HEK293 (cell line): Measurements from ENCODE around the gene IBA57.
A peak's percentile ranks its signal among the peaks of the same experiment; 100 is the strongest.

Source experiments
- KLF8 ChIP-seq: fragments of 450-650 bp; formaldehyde crosslinking; IDR thresholded peaks from 2 replicates; pipeline ENCODE4 v1.5.1; 2016; ENCODE audit warnings: missing biosample characterization, missing genetic modification characterization
- OVOL3 ChIP-seq: fragments of 450-650 bp; formaldehyde crosslinking; IDR thresholded peaks from 2 replicates; pipeline ENCODE4 v1.5.1; 2016; ENCODE audit warnings: missing biosample characterization, missing genetic modification characterization
- SALL2 ChIP-seq: fragments of 450-650 bp; formaldehyde crosslinking; IDR thresholded peaks from 2 replicates; pipeline ENCODE4 v1.5.0; 2017; ENCODE audit warnings: missing biosample characterization, mild to moderate bottlenecking, missing genetic modification characterization, borderline replicate concordance
- SETDB1 ChIP-seq: IDR thresholded peaks from one replicate; pipeline ENCODE4 v1.6.1; 2017; ENCODE audit warnings: mild to moderate bottlenecking, low read length, moderate library complexity, mixed read lengths; ENCODE audit not compliant: insufficient read length
- SP3 ChIP-seq: fragments of 450-650 bp; formaldehyde crosslinking; IDR thresholded peaks from 2 replicates; pipeline ENCODE4 v1.5.1; 2016; ENCODE audit warnings: missing biosample characterization, missing genetic modification characterization
- WT1 ChIP-seq: fragments of 450-650 bp; formaldehyde crosslinking; IDR thresholded peaks from 2 replicates; pipeline ENCODE4 v1.5.1; 2016; ENCODE audit warnings: missing biosample characterization, missing genetic modification characterization
- ZBTB11 ChIP-seq: fragments of 450-650 bp; formaldehyde crosslinking; conservative IDR thresholded peaks from 2 replicates; pipeline ENCODE4 v1.5.1; 2016; ENCODE audit warnings: low read depth, missing biosample characterization, missing genetic modification characterization
- ZBTB26 ChIP-seq: fragments of 450-650 bp; formaldehyde crosslinking; optimal IDR thresholded peaks from 2 replicates; pipeline ENCODE3; 2016; ENCODE audit warnings: missing biosample characterization, mild to moderate bottlenecking, missing genetic modification characterization
- ZEB2 ChIP-seq: fragments of 450-650 bp; formaldehyde crosslinking; IDR thresholded peaks from 2 replicates; pipeline ENCODE4 v1.5.1; 2016; ENCODE audit warnings: missing biosample characterization, missing genetic modification characterization
- ZNF175 ChIP-seq: fragments of 450-650 bp; formaldehyde crosslinking; IDR thresholded peaks from 2 replicates; pipeline ENCODE4 v1.5.1; 2016; ENCODE audit warnings: missing biosample characterization, missing genetic modification characterization
- ZNF202 ChIP-seq: fragments of 450-650 bp; formaldehyde crosslinking; IDR thresholded peaks from 2 replicates; pipeline ENCODE4 v1.5.1; 2016; ENCODE audit warnings: missing biosample characterization, missing genetic modification characterization, borderline replicate concordance
- ZNF324 ChIP-seq: fragments of 450-650 bp; formaldehyde crosslinking; IDR thresholded peaks from 2 replicates; pipeline ENCODE4 v1.5.1; 2016; ENCODE audit warnings: missing biosample characterization, missing genetic modification characterization
- ZNF37A ChIP-seq: fragments of 450-650 bp; IDR thresholded peaks from 2 replicates; pipeline ENCODE4 v1.5.1; 2018; ENCODE audit warnings: missing biosample characterization, missing genetic modification characterization
- ZNF518A ChIP-seq: fragments of 450-650 bp; formaldehyde crosslinking; conservative IDR thresholded peaks from 2 replicates; pipeline ENCODE4 v1.5.1; 2016; ENCODE audit warnings: low read depth, missing biosample characterization, missing genetic modification characterization
- ZNF558 ChIP-seq: fragments of 450-650 bp; formaldehyde crosslinking; IDR thresholded peaks from 2 replicates; pipeline ENCODE4 v1.5.1; 2016; ENCODE audit warnings: missing biosample characterization, missing genetic modification characterization
- ZNF837 ChIP-seq: fragments of 450-650 bp; formaldehyde crosslinking; IDR thresholded peaks from 2 replicates; pipeline ENCODE4 v1.5.1; 2016; ENCODE audit warnings: missing biosample characterization, missing genetic modification characterization
- ZNF843 ChIP-seq: fragments of 450-650 bp; formaldehyde crosslinking; IDR thresholded peaks from 2 replicates; pipeline ENCODE4 v1.5.1; 2016; ENCODE audit warnings: missing biosample characterization, missing genetic modification characterization
- ZSCAN4 ChIP-seq: fragments of 450-650 bp; formaldehyde crosslinking; IDR thresholded peaks from 2 replicates; pipeline ENCODE4 v1.5.1; 2017; ENCODE audit warnings: missing biosample characterization, missing genetic modification characterization
- TF ChIP-seq, protein P1 (sequence below): fragments of 450-650 bp; formaldehyde crosslinking; IDR thresholded peaks from 2 replicates; pipeline ENCODE4 v1.5.1; 2016; ENCODE audit warnings: missing biosample characterization, missing genetic modification characterization, borderline replicate concordance
- TF ChIP-seq, protein P2 (sequence below): fragments of 450-650 bp; IDR thresholded peaks from 2 replicates; pipeline ENCODE4 v1.5.1; 2018; ENCODE audit warnings: missing biosample characterization, mild to moderate bottlenecking, missing genetic modification characterization

IBA57 gene

DNA sequence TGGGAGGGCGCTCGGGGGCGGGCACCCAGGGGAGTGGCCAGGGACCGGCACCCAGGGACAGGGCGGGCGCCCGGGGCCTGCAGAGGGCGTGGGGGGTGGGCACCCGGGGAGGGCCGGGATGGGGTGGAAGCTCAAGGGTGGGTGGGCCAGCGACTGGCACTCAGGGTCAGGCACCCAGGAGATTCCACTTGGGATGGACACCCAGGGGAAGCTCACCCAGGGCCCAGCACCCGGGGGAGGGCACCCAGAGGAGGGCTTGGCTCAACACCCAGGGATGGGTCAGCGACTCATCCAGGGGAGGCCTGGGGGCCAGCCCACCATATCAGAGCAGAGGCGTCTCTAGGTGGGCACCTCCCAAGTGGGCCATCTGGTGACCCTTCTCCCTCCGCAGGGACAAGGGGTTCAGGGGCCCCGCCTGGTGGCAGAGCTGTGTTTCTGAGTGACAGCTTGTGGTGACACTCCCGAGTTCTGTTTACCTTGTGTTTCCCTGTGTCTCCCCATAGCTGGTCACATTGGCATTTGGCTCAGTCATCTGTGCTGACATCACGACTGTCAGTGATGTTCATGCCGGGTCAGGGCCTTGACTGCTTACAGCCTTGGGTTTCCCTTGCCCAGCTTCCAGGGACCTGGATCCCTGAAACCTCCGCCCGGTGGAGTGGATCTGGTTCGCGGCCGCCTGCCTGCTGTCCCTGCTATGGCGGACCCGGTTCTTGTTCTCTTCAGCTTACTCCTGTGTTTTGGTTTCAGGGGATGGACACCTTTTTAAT lies 749 bp downstream of the IBA57 start (continued):
- TF ChIP-seq, protein P1, sequence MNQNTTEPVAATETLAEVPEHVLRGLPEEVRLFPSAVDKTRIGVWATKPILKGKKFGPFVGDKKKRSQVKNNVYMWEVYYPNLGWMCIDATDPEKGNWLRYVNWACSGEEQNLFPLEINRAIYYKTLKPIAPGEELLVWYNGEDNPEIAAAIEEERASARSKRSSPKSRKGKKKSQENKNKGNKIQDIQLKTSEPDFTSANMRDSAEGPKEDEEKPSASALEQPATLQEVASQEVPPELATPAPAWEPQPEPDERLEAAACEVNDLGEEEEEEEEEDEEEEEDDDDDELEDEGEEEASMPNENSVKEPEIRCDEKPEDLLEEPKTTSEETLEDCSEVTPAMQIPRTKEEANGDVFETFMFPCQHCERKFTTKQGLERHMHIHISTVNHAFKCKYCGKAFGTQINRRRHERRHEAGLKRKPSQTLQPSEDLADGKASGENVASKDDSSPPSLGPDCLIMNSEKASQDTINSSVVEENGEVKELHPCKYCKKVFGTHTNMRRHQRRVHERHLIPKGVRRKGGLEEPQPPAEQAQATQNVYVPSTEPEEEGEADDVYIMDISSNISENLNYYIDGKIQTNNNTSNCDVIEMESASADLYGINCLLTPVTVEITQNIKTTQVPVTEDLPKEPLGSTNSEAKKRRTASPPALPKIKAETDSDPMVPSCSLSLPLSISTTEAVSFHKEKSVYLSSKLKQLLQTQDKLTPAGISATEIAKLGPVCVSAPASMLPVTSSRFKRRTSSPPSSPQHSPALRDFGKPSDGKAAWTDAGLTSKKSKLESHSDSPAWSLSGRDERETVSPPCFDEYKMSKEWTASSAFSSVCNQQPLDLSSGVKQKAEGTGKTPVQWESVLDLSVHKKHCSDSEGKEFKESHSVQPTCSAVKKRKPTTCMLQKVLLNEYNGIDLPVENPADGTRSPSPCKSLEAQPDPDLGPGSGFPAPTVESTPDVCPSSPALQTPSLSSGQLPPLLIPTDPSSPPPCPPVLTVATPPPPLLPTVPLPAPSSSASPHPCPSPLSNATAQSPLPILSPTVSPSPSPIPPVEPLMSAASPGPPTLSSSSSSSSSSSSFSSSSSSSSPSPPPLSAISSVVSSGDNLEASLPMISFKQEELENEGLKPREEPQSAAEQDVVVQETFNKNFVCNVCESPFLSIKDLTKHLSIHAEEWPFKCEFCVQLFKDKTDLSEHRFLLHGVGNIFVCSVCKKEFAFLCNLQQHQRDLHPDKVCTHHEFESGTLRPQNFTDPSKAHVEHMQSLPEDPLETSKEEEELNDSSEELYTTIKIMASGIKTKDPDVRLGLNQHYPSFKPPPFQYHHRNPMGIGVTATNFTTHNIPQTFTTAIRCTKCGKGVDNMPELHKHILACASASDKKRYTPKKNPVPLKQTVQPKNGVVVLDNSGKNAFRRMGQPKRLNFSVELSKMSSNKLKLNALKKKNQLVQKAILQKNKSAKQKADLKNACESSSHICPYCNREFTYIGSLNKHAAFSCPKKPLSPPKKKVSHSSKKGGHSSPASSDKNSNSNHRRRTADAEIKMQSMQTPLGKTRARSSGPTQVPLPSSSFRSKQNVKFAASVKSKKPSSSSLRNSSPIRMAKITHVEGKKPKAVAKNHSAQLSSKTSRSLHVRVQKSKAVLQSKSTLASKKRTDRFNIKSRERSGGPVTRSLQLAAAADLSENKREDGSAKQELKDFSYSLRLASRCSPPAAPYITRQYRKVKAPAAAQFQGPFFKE (tag by site-specific recombination) = peak; percentile 80; the same call in 1 of the 2 replicates
- TF ChIP-seq WT1 (tag by site-specific recombination) = peak; percentile 43; the same call in 1 of the 2 replicates
- TF ChIP-seq ZNF37A (tag by site-specific recombination) = no peak
- TF ChIP-seq SETDB1 = no peak
- no peak for TF ChIP-seq ZNF558 (tag by site-specific recombination)
- TF ChIP-seq ZNF837 (tag by site-specific recombination) = no peak
- TF ChIP-seq ZEB2 (tag by site-specific recombination) = peak; percentile 53; the same call in 1 of the 2 replicates
- no peak for TF ChIP-seq ZBTB26
- TF ChIP-seq ZNF843 (tag by site-specific recombination) = peak; percentile 43; the same call in 1 of the 2 replicates
- TF ChIP-seq, protein P2, sequence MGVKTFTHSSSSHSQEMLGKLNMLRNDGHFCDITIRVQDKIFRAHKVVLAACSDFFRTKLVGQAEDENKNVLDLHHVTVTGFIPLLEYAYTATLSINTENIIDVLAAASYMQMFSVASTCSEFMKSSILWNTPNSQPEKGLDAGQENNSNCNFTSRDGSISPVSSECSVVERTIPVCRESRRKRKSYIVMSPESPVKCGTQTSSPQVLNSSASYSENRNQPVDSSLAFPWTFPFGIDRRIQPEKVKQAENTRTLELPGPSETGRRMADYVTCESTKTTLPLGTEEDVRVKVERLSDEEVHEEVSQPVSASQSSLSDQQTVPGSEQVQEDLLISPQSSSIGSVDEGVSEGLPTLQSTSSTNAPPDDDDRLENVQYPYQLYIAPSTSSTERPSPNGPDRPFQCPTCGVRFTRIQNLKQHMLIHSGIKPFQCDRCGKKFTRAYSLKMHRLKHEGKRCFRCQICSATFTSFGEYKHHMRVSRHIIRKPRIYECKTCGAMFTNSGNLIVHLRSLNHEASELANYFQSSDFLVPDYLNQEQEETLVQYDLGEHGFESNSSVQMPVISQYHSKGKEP (tag by site-specific recombination) = no peak
- peak; percentile 60 for TF ChIP-seq SP3 (tag by site-specific recombination)
- TF ChIP-seq ZNF175 (tag by site-specific recombination) = no peak
- no peak for TF ChIP-seq OVOL3 (tag by site-specific recombination)
- no peak for TF ChIP-seq ZNF202
- TF ChIP-seq SALL2 = no peak
- TF ChIP-seq ZNF518A (tag by site-specific recombination) = no peak
- no peak for TF ChIP-seq ZNF324
- TF ChIP-seq KLF8 (tag by site-specific recombination) = 0 out of 2 replicates have a peak, but pooled peaks have one; percentile 13
- TF ChIP-seq ZSCAN4 = no peak
- TF ChIP-seq ZBTB11 = no peak
